ENCODE results near the gene SOX18.

DNA sequence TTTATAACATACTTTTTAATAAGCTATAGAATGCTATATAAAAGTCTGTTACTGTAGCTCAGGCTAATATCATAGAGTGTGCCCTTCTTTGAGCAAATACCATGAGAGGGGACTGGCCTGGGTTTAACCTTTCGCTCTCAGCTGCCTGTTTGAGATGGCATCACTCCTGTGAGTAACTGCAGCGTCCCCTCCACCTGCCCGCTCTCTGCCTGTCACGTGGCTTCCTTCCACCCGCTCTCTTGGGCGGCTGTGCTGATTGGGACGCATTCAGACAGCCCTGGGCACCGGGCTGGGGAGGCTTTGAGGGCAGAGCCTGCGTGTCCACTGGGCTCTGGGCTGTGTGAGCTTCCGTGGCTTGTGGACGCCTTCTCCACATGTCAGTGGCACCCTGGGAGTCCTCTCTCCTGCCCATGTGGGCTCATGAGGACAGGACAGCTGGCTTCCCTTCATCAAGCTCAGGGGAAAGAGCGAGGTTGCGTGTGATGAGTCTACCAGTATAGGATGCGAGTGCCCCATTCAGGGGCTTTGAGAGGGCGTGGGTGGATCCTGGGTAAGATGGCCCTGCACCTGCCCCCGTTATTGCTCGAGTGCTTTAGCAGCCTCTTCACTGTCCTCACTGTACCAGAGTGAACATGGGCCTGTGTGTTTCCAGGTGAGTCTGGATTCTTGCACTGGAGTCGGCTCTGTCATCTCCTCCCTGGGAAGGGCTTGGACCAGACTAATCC lies 24.2 kb downstream of the SOX18 start:
- TF ChIP-seq, protein P1, sequence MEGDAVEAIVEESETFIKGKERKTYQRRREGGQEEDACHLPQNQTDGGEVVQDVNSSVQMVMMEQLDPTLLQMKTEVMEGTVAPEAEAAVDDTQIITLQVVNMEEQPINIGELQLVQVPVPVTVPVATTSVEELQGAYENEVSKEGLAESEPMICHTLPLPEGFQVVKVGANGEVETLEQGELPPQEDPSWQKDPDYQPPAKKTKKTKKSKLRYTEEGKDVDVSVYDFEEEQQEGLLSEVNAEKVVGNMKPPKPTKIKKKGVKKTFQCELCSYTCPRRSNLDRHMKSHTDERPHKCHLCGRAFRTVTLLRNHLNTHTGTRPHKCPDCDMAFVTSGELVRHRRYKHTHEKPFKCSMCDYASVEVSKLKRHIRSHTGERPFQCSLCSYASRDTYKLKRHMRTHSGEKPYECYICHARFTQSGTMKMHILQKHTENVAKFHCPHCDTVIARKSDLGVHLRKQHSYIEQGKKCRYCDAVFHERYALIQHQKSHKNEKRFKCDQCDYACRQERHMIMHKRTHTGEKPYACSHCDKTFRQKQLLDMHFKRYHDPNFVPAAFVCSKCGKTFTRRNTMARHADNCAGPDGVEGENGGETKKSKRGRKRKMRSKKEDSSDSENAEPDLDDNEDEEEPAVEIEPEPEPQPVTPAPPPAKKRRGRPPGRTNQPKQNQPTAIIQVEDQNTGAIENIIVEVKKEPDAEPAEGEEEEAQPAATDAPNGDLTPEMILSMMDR (conservative IDR thresholded peaks at IDR 0.05 in 1 of 2, IDR thresholded peaks at IDR 0.05 in 1 of 2; ENCODE audit: extremely low read depth in 1 of 2, insufficient read depth in 1 of 2, low read depth in 1 of 2, low read length in 2 of 2): no peak
- no peak for TF ChIP-seq EZH2 (IDR thresholded peaks at IDR 0.05; ENCODE audit: borderline replicate concordance, low read length)
